ENCODE data around the gene ING3.
A peak's percentile ranks its signal among the peaks of the same experiment; 100 is the strongest.
"Not testable (repeated sequence)": the region's sequence is repeated elsewhere in the genome, so short reads cannot be mapped to it uniquely, and the experiment has no call there.

Gene ING3

GRCh38 chr7:121003986-121004685 lies 53.6 kb downstream of the ING3 start:
- no peak for DNase-seq (ENCODE audit: low read depth, low spot score)
- H3K4me3 ChIP-seq (ENCODE audit: low read depth, low read length) = no peak overlapping the region
- in situ Hi-C loops (cut with HindIII; ENCODE audit: low sequenced_read_pairs) = no loop called here
- TF ChIP-seq CTCF (IDR thresholded peaks at IDR 0.05; ENCODE audit: low read depth, low read length) = no peak

GRCh38 chr7:121005058-121005457 lies 54.5 kb downstream of the ING3 start:
- H3K4me3 ChIP-seq (ENCODE audit: low read depth, low read length); DNase-seq (ENCODE audit: low read depth, low spot score); in situ Hi-C loops (cut with HindIII; ENCODE audit: low sequenced_read_pairs): not testable (repeated sequence)

GRCh38 chr7:121005996-121006584 lies 55.5 kb downstream of the ING3 start:
- DNase-seq (ENCODE audit: low read depth, low spot score) = no peak
- in situ Hi-C loops (cut with HindIII; ENCODE audit: low sequenced_read_pairs) = no loop called here
- TF ChIP-seq CTCF (IDR thresholded peaks at IDR 0.05; ENCODE audit: low read depth, low read length) = no peak
- no peak overlapping the region for H3K4me3 ChIP-seq (ENCODE audit: low read depth, low read length)

GRCh38 chr7:121006711-121007315 lies 56.2 kb downstream of the ING3 start:
- in situ Hi-C loops (cut with HindIII; ENCODE audit: low sequenced_read_pairs) = no loop called here
- no peak overlapping the region for H3K4me3 ChIP-seq (ENCODE audit: low read depth, low read length)
- DNase-seq (ENCODE audit: low read depth, low spot score) = peak; percentile 9
- TF ChIP-seq CTCF (IDR thresholded peaks at IDR 0.05; ENCODE audit: low read depth, low read length) = no peak

GRCh38 chr7:121008816-121009215 lies 58.2 kb downstream of the ING3 start:
- no peak overlapping the region for H3K4me3 ChIP-seq (ENCODE audit: low read depth, low read length)
- no peak for DNase-seq (ENCODE audit: low read depth, low spot score)
- in situ Hi-C loops (cut with HindIII; ENCODE audit: low sequenced_read_pairs) = no loop called here
- TF ChIP-seq CTCF (IDR thresholded peaks at IDR 0.05; ENCODE audit: low read depth, low read length) = no peak

- no peak overlapping the region for H3K4me3 ChIP-seq (ENCODE audit: low read depth, low read length)
- in situ Hi-C loops (cut with HindIII; ENCODE audit: low sequenced_read_pairs) = no loop called here
- no peak for TF ChIP-seq CTCF (IDR thresholded peaks at IDR 0.05; ENCODE audit: low read depth, low read length)
- DNase-seq (ENCODE audit: low read depth, low spot score) = no peak
Measured at GRCh38 chr7:121011401-121011800, 60.8 kb downstream of the ING3 start.

All from astrocyte of the spinal cord (primary cell).